ENCODE measurements around the gene MFNG.

Gene MFNG

DNA sequence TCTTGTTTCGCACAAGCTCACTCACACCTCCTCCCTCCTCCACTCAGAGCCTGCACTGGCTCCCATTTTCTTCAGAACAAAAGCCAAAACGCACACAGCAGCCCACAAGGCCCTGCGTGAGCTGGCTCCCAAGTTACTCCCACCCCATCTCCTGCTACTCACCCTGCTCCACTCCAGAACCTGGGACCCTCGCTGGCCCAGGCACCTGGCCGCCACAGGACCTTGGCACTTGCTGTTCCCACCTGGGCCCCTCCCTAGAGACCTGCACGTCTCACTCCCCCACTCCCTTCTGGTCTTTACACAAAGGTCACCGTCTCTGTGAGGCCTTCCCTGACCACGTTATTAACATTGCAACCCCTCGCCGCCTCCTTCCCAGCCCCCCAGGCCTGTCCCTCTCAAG, 945 bp upstream of the MFNG start:
- Histone ChIP-seq H3K4me1 (ENCODE audit: control insufficient read depth in 1 of 2, insufficient read depth in 2 of 2, low read length in 2 of 2) (peaks cover 10 to 25% of the 10 kb centered on the region in 2 donors), H3K9me3 (ENCODE audit: control insufficient read depth in 1 of 2, low read length in 2 of 2) (no peaks in the 10 kb centered on the region), H3K9ac (ENCODE audit: low read depth in 1 of 2, low read length in 2 of 2) (no peak overlapping the region), H3K27ac (ENCODE audit: low read depth, low read length) (no peak overlapping the region), H3K27me3 (ENCODE audit: control insufficient read depth in 1 of 2, insufficient read depth in 2 of 2, low read length in 2 of 2) (no peaks in the 10 kb centered on the region), H3K4me3 (ENCODE audit: low read depth in 1 of 2, low read length in 2 of 2) (no peak overlapping the region), H3K36me3 (ENCODE audit: control insufficient read depth in 1 of 2, insufficient read depth in 2 of 2, low read length in 2 of 2) (peaks cover 8 to 11% of the 10 kb centered on the region in 2 donors)

DNA sequence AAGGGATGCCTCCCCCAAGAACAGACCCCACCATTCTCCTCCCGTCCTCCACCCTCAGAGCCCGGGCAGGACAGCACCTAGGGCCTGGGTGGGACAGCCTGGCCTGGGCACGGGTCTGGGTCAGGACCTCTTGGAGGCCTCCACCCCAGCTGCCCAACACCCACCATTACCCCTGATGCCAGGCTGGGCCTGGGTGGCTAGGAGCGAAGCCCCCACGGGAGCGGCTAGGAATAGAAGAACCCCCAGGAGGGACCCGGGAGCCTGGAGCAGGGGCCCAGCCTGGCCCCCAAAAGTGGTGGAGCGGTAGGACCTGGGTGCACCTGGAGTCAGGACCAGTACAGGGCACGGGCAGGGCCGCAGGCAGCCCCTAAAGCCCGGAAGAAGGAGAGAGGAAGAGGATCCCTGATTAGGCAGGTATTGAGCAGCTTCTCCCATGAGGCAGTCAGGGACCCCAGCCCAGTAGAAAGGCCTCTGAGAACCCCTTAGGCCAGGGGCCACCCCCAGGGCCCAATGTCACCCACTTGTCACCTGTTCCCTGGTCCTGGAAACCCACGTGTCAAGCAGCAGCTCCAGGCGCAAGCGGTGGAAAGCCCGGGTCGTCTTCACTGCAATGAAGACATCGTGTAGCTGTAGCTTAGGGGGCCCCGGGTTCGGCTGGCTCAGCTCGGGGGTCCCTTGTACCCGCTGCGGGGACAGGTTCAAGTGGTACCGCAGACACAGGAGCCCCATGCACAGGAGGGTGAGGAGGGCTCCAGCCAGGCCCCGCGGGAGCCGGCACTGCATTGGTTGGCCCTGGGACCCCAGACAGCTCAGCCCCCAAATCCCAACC, 575 bp downstream of the MFNG start:
- peak overlapping the region; percentile 66 for H3K27ac ChIP-seq (ENCODE audit: low read depth, low read length)
- peak overlapping the region; percentile 59 to 69 for H3K9ac ChIP-seq (ENCODE audit: low read depth in 1 of 2, low read length in 2 of 2)
- H3K4me3 ChIP-seq (ENCODE audit: low read depth in 1 of 2, low read length in 2 of 2): peak overlapping the region; percentile 63 to 77
- H3K27me3 ChIP-seq (ENCODE audit: control insufficient read depth in 1 of 2, insufficient read depth in 2 of 2, low read length in 2 of 2): no peaks in the 10 kb centered on the region
- H3K4me1 ChIP-seq (ENCODE audit: control insufficient read depth in 1 of 2, insufficient read depth in 2 of 2, low read length in 2 of 2): peaks cover 10 to 25% of the 10 kb centered on the region in 2 donors
- no peaks in the 10 kb centered on the region for H3K9me3 ChIP-seq (ENCODE audit: control insufficient read depth in 1 of 2, low read length in 2 of 2)
- H3K36me3 ChIP-seq (ENCODE audit: control insufficient read depth in 1 of 2, insufficient read depth in 2 of 2, low read length in 2 of 2): peaks cover 5 to 6% of the 10 kb centered on the region in 2 donors

DNA sequence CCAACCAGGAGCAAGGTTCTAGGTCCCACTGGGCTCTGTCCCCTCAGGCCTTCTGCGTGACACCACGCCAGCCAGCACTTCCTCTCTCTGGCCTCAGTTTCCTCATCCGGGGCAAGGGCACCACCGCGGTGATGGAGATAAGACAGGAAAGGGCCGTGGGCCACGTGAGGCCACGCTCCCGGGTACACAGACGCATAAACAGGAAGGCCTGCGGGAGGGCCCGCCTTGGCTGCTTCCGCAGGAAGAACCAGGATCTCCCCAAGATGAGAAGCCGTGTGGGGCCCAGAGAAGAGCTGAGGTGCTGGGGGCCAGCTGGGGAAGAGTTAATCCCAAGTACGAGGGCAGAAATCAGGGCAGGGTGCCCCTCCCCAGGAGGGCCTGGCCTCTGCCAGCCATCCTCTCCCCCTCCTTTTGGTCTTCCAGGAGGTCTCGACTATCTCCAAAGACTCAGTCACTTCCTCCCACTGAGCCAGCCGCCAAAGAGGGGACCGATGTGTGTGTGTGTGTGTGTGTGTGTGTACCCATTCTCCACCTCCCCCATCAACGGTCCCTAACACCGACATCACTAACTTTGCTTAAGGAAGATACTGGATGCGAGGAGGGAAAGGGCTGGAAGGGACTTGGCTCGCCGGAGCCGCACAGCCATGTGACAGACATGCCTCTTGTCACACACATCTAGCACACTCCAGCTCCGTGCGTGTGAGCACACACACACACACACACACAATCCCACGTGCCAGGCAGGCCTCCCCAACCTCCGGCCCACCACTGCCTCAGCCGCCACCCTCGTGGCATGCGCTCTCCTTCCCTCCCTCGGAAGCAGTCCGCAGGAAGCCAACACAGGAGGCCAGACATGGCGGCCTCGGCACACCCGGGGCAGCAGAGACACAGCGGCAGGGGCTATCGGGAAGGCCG, 1.4 kb downstream of the MFNG start:
- Histone ChIP-seq H3K36me3 (ENCODE audit: control insufficient read depth in 1 of 2, insufficient read depth in 2 of 2, low read length in 2 of 2) (no peaks in the 10 kb centered on the region), H3K27ac (ENCODE audit: low read depth, low read length) (peak overlapping the region; percentile 66), H3K27me3 (ENCODE audit: control insufficient read depth in 1 of 2, insufficient read depth in 2 of 2, low read length in 2 of 2) (no peaks in the 10 kb centered on the region), H3K4me3 (ENCODE audit: low read depth in 1 of 2, low read length in 2 of 2) (peak overlapping the region; percentile 63 to 77), H3K9ac (ENCODE audit: low read depth in 1 of 2, low read length in 2 of 2) (peak overlapping the region; percentile 59 to 63), H3K9me3 (ENCODE audit: control insufficient read depth in 1 of 2, low read length in 2 of 2) (no peaks in the 10 kb centered on the region), H3K4me1 (ENCODE audit: control insufficient read depth in 1 of 2, insufficient read depth in 2 of 2, low read length in 2 of 2) (peaks cover 10 to 25% of the 10 kb centered on the region in 2 donors)

DNA sequence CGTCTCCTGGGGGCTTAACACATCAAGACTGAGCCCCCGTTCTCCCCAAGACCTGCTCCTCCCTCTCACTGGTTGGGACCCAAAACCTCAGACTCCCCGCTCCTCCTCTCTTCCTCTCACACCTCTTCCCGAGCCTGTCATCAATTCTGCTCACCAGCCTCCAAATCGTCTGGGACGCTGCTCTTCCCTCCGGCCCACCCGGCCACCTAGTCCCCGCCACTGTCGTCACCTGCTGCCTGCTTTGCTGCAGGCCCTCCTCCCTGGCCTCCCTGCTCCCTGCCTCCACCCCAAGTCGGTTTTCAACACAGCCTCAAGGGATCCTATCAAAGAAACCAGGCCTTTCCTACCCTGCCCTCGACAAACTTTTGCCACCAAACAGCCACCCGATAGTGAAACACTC, 3.1 kb downstream of the MFNG start:
- Histone ChIP-seq H3K9ac (ENCODE audit: low read depth in 1 of 2, low read length in 2 of 2) (no peak overlapping the region), H3K36me3 (ENCODE audit: control insufficient read depth in 1 of 2, insufficient read depth in 2 of 2, low read length in 2 of 2) (peaks cover 0 to 6% of the 10 kb centered on the region in 2 donors), H3K9me3 (ENCODE audit: control insufficient read depth in 1 of 2, low read length in 2 of 2) (no peaks in the 10 kb centered on the region), H3K4me1 (ENCODE audit: control insufficient read depth in 1 of 2, insufficient read depth in 2 of 2, low read length in 2 of 2) (peaks cover 10 to 25% of the 10 kb centered on the region in 2 donors), H3K27ac (ENCODE audit: low read depth, low read length) (no peak overlapping the region), H3K27me3 (ENCODE audit: control insufficient read depth in 1 of 2, insufficient read depth in 2 of 2, low read length in 2 of 2) (no peaks in the 10 kb centered on the region), H3K4me3 (ENCODE audit: low read depth in 1 of 2, low read length in 2 of 2) (no peak overlapping the region)

DNA sequence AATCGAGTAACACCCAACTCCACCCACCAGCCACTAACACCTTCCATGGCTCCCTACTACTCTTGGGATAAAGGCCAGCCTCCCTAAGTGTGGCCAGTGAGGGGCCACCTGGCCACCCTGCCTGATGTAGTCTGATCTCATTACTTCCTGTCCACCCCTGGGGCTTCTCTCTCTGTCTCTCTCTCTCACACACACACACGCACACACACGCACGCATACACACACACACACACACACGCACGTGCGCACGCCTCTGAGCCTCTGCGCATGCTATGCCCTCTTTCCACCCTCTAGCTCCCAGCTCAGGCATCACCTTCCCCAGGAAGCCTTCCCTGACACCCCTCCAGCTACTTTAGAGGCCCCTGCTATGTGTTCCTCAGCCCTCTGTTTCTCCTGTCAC, 3.9 kb downstream of the MFNG start:
- Histone ChIP-seq H3K27me3 (ENCODE audit: control insufficient read depth in 1 of 2, insufficient read depth in 2 of 2, low read length in 2 of 2) (no peaks in the 10 kb centered on the region), H3K4me3 (ENCODE audit: low read depth in 1 of 2, low read length in 2 of 2) (no peak overlapping the region), H3K9ac (ENCODE audit: low read depth in 1 of 2, low read length in 2 of 2) (no peak overlapping the region), H3K9me3 (ENCODE audit: control insufficient read depth in 1 of 2, low read length in 2 of 2) (no peaks in the 10 kb centered on the region), H3K36me3 (ENCODE audit: control insufficient read depth in 1 of 2, insufficient read depth in 2 of 2, low read length in 2 of 2) (peaks cover 0 to 8% of the 10 kb centered on the region in 2 donors), H3K27ac (ENCODE audit: low read depth, low read length) (no peak overlapping the region), H3K4me1 (ENCODE audit: control insufficient read depth in 1 of 2, insufficient read depth in 2 of 2, low read length in 2 of 2) (peaks cover 10 to 25% of the 10 kb centered on the region in 2 donors)

DNA sequence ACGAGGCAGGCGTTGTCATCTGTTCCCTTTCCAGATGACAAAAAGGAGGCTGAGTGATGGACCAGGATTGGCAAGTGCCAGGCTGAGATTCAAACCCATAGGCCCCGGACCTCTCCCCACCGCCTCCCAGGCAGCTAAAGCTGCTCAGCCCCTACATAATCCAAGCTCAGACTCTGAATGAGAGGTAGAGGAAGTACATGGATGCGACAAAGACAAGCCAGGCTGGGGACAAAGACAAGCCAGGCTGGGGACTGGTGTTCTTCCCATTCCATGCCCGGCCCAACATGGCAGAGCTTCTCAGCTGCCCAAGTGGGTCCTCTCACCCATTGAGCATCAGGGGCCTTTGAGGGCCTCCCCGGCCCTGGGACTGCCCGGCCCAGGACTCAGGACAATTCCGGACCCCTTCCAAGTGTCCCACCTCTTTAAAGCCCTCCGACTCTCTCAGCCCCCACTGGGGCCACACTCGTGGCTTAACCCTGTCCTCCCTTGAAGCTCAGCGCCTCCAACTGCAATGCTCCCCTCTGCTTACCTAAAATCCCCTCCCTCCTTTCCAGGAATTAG, 4.8 kb downstream of the MFNG start:
- Histone ChIP-seq H3K4me1 (ENCODE audit: control insufficient read depth in 1 of 2, insufficient read depth in 2 of 2, low read length in 2 of 2) (peaks cover 2 to 17% of the 10 kb centered on the region in 2 donors), H3K9me3 (ENCODE audit: control insufficient read depth in 1 of 2, low read length in 2 of 2) (no peaks in the 10 kb centered on the region), H3K36me3 (ENCODE audit: control insufficient read depth in 1 of 2, insufficient read depth in 2 of 2, low read length in 2 of 2) (peaks cover 0 to 10% of the 10 kb centered on the region in 2 donors), H3K9ac (ENCODE audit: low read depth in 1 of 2, low read length in 2 of 2) (no peak overlapping the region), H3K27me3 (ENCODE audit: control insufficient read depth in 1 of 2, insufficient read depth in 2 of 2, low read length in 2 of 2) (no peaks in the 10 kb centered on the region), H3K27ac (ENCODE audit: low read depth, low read length) (no peak overlapping the region), H3K4me3 (ENCODE audit: low read depth in 1 of 2, low read length in 2 of 2) (no peak overlapping the region)

DNA sequence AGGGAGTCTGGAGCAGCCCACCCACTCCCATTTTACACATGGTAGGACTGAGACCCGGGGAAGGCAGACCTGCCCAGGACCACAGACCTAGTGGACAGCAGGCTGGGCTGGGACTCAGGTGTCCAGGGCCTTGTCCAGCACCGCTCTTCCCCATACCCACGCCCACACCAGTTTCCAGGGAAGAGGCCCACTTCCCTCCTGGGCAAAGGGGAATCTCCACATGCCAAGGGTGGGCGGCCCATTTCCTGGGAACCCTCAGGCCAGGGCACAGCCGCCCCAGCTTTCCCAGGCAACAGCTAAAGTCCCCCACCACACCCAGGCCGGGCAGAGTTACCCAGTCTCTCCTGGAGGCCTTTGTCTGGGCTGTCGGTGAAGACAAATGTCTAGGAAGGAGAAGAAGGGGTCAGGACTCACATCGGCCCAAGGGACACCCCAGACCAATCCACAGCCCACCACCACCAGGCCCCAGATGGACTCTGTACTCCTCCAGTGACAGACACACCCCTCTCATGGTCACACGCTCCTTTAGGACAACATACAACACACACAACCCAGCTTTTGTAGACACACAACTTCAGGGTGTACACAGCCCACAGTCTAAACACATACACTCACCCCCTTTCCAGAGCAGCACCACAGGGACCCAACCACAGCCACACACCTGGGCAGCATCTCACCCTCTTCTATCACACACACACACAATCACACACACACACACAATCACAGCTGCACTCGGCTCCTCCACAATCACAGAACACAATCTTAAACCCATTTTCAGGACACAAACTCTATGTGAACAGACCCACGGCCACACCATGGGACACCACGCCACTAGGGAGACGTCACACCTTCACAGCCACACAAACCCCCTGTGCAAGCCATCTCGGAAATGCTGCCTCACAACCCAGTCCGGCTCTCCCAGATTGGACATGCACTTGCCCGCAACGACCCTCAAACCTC, 5.5 kb downstream of the MFNG start:
- no peaks in the 10 kb centered on the region for H3K9me3 ChIP-seq (ENCODE audit: control insufficient read depth in 1 of 2, low read length in 2 of 2)
- no peak overlapping the region for H3K27ac ChIP-seq (ENCODE audit: low read depth, low read length)
- H3K27me3 ChIP-seq (ENCODE audit: control insufficient read depth in 1 of 2, insufficient read depth in 2 of 2, low read length in 2 of 2): no peaks in the 10 kb centered on the region
- peaks cover 0 to 12% of the 10 kb centered on the region in 2 donors for H3K36me3 ChIP-seq (ENCODE audit: control insufficient read depth in 1 of 2, insufficient read depth in 2 of 2, low read length in 2 of 2)
- peaks cover 0 to 13% of the 10 kb centered on the region in 2 donors for H3K4me1 ChIP-seq (ENCODE audit: control insufficient read depth in 1 of 2, insufficient read depth in 2 of 2, low read length in 2 of 2)
- no peak overlapping the region for H3K9ac ChIP-seq (ENCODE audit: low read depth in 1 of 2, low read length in 2 of 2)
- no peak overlapping the region for H3K4me3 ChIP-seq (ENCODE audit: low read depth in 1 of 2, low read length in 2 of 2)

DNA sequence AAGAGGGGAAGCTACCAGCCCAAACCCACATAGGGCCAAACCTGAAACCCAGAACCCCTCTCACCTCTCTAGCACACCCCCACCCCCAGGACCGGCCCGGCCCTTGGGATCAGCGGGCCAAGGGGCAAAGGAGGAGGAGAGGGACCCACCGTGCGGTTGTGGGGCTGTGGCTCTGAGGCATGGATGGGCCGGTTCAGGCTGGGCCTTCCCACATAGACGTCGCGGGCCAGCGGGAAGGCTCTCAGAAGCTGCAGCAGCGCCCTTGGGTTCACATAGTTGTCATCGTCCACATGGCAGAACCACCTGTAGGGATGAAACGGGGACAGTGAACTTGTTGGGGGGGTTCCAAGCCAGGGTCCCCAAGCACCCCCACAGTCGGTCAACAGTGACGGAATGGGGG, 7.0 kb downstream of the MFNG start:
- H3K36me3 ChIP-seq (ENCODE audit: control insufficient read depth in 1 of 2, insufficient read depth in 2 of 2, low read length in 2 of 2): peaks cover 0 to 12% of the 10 kb centered on the region in 2 donors
- no peak overlapping the region for H3K9ac ChIP-seq (ENCODE audit: low read depth in 1 of 2, low read length in 2 of 2)
- H3K27me3 ChIP-seq (ENCODE audit: control insufficient read depth in 1 of 2, insufficient read depth in 2 of 2, low read length in 2 of 2): no peaks in the 10 kb centered on the region
- H3K27ac ChIP-seq (ENCODE audit: low read depth, low read length): no peak overlapping the region
- peaks cover 0 to 13% of the 10 kb centered on the region in 2 donors for H3K4me1 ChIP-seq (ENCODE audit: control insufficient read depth in 1 of 2, insufficient read depth in 2 of 2, low read length in 2 of 2)
- no peak overlapping the region for H3K4me3 ChIP-seq (ENCODE audit: low read depth in 1 of 2, low read length in 2 of 2)
- H3K9me3 ChIP-seq (ENCODE audit: control insufficient read depth in 1 of 2, low read length in 2 of 2): no peaks in the 10 kb centered on the region

Data from duodenal mucosa (tissue), 2 donors.